HUES6 (cell line): Measurements from ENCODE around the gene FBXL12.

ENCODE experiments used
- H3K27ac ChIP-seq: 2 replicates; pipeline ENCODE4 v1.7.0; 2013; ENCODE audit warnings: low read depth, mild to moderate bottlenecking, low read length, inconsistent platforms
- H3K27me3 ChIP-seq: 2 replicates; pipeline ENCODE4 v1.6.1; 2013; ENCODE audit warnings: low read length; ENCODE audit not compliant: control insufficient read depth, insufficient read depth
- H3K36me3 ChIP-seq: 2 replicates; pipeline ENCODE4 v1.6.1; 2013; ENCODE audit warnings: low read length; ENCODE audit not compliant: control insufficient read depth, insufficient read depth
- H3K4me1 ChIP-seq: 2 replicates; pipeline ENCODE4 v1.6.1; 2013; ENCODE audit warnings: low read length; ENCODE audit not compliant: control insufficient read depth, insufficient read depth
- H3K4me3 ChIP-seq: 2 replicates; pipeline ENCODE4 v1.5.1; 2013; ENCODE audit warnings: low read depth, low read length
- H3K9ac ChIP-seq: one replicate; pipeline ENCODE4 v1.6.1; 2013; ENCODE audit warnings: mild to moderate bottlenecking, low read length
- H3K9me3 ChIP-seq: 2 replicates; pipeline ENCODE4 v1.6.1; 2013; ENCODE audit warnings: low read depth, low read length; ENCODE audit not compliant: control insufficient read depth, insufficient read depth

Gene FBXL12, protein sequence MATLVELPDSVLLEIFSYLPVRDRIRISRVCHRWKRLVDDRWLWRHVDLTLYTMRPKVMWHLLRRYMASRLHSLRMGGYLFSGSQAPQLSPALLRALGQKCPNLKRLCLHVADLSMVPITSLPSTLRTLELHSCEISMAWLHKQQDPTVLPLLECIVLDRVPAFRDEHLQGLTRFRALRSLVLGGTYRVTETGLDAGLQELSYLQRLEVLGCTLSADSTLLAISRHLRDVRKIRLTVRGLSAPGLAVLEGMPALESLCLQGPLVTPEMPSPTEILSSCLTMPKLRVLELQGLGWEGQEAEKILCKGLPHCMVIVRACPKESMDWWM

GRCh38 chr19:9818734-9819595 lies at the start of gene FBXL12:
Gene FBXL12 (minus strand): TSS chr19:9819079. CDS start chr19:9818813, 266 bp downstream.
- H3K4me3 ChIP-seq: peak within 1 kb of the TSS; percentile 91
- H3K9me3 ChIP-seq: peaks cover 6% of the 10 kb centered on the region
- peaks cover 5% of the 10 kb centered on the region for H3K4me1 ChIP-seq
- peak within 1 kb of the TSS; percentile 83 for H3K27ac ChIP-seq
- H3K36me3 ChIP-seq: peaks cover 5% of the 10 kb centered on the region
- no peaks in the 10 kb centered on the region for H3K27me3 ChIP-seq
- H3K9ac ChIP-seq: peak within 1 kb of the TSS; percentile 88

DNA sequence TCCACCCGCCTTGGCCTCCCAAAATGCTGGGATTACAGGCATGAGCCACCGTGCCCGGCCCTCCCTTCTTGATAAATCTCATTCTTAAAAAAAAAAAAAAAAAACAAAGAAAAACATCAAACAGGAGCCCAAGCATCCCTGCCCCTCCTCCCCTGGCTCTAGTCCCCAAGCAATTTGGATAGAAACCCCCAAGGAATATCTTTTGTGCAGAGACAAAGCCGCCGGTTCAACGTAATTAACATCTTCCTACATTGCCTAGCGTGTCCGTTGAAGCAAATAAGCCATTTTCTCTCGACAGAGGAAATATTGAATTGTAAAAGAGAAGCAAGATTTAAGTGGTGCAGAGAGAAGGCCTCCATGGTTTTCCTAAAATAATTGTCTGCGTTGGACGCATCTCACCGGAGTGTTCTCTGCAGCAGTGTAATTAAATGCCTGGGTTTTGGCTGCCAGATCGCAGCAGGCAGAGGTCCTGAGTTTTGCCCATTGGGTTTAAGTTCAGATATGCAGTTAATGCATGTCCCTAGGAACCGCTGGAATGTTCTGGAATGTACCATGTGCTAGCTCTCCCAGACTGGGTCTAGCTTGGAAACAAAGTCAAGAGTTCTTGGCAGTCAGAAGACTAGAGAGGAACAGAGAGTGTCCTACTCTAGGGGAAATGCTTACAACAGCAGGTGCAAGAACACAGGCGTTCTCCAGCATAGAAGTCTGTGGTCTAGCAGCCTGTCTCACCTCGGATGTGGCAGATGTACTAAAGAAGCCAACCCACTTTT lies 47.0 kb upstream of the FBXL12 start:
- H3K9ac ChIP-seq: no peak overlapping the region

GRCh38 chr19:9863759-9864158 lies 44.9 kb upstream of the FBXL12 start:
- Histone ChIP-seq H3K4me3 (no peak overlapping the region), H3K9me3 (no peaks in the 10 kb centered on the region), H3K27ac (no peak overlapping the region), H3K36me3 (peaks cover 7% of the 10 kb centered on the region; the same call in 1 of the 2 replicates), H3K4me1 (no peaks in the 10 kb centered on the region), H3K27me3 (no peaks in the 10 kb centered on the region), H3K9ac (no peak overlapping the region)

More for the DNA sequence above, 47.0 kb upstream of the FBXL12 start:
- H3K27me3 ChIP-seq: no peaks in the 10 kb centered on the region
- 0 out of 2 replicates have a peak, but pooled peaks cover 2% of the 10 kb centered on the region for H3K36me3 ChIP-seq
- H3K27ac ChIP-seq: no peak overlapping the region
- H3K4me3 ChIP-seq: no peak overlapping the region
- no peaks in the 10 kb centered on the region for H3K4me1 ChIP-seq
- H3K9me3 ChIP-seq: no peaks in the 10 kb centered on the region

DNA sequence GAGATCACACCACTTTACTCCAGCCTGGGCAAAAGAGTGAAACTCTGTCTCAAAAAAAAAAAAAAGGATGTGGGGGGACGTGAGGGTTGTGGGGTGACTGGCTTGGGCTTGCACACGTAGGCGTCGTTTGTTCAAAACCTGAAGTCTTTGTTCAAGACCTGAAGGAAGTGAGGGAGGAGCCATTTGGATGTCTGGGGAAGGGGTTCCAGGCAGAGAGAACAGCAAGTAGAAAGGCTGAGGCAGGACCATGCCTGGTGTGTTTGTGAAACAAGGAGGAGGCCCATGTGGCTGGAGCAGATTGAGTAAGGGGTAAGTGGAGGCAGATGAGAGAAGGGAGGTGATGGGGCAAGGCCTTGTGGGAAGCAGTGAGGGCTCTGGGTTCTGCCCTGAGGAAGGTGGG lies 44.1 kb upstream of the FBXL12 start:
- Histone ChIP-seq H3K36me3 (peaks cover 7% of the 10 kb centered on the region; the same call in 1 of the 2 replicates), H3K9ac (no peak overlapping the region), H3K4me1 (no peaks in the 10 kb centered on the region), H3K27me3 (no peaks in the 10 kb centered on the region), H3K9me3 (no peaks in the 10 kb centered on the region), H3K27ac (no peak overlapping the region), H3K4me3 (no peak overlapping the region)

GRCh38 chr19:9861503-9861902 lies 42.6 kb upstream of the FBXL12 start:
- no peaks in the 10 kb centered on the region for H3K4me1 ChIP-seq
- no peak overlapping the region for H3K27ac ChIP-seq
- H3K4me3 ChIP-seq: no peak overlapping the region
- no peaks in the 10 kb centered on the region for H3K27me3 ChIP-seq
- H3K9me3 ChIP-seq: no peaks in the 10 kb centered on the region
- peaks cover 17% of the 10 kb centered on the region for H3K36me3 ChIP-seq
- no peak overlapping the region for H3K9ac ChIP-seq

DNA sequence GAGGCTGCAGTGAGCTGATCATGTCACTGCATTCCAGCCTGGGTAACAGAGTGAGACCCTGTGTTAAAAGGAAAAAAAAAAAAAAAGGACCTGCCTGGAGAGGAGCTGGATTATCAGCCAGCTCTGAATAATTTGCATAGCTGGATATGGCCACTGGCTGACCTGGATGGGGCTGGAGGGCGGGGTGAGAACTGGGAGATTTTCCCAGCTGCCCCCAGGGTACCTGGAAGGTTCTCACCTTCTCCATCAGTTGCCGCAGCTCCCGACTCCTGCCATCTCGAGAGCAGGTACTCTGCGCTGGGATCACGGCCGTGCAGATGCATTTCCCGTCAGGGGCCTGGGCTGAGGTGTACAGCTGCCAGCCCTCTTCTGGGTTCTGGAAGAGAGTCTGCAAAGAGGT lies 41.5 kb upstream of the FBXL12 start:
- peaks cover 20% of the 10 kb centered on the region for H3K36me3 ChIP-seq
- no peaks in the 10 kb centered on the region for H3K27me3 ChIP-seq
- no peaks in the 10 kb centered on the region for H3K9me3 ChIP-seq
- H3K4me3 ChIP-seq: no peak overlapping the region
- no peak overlapping the region for H3K9ac ChIP-seq
- H3K4me1 ChIP-seq: no peaks in the 10 kb centered on the region
- no peak overlapping the region for H3K27ac ChIP-seq

GRCh38 chr19:9858766-9859165 lies 39.9 kb upstream of the FBXL12 start:
- Histone ChIP-seq H3K9me3 (no peaks in the 10 kb centered on the region), H3K9ac (no peak overlapping the region), H3K4me1 (no peaks in the 10 kb centered on the region), H3K36me3 (peaks cover 27% of the 10 kb centered on the region), H3K27me3 (no peaks in the 10 kb centered on the region), H3K4me3 (no peak overlapping the region), H3K27ac (no peak overlapping the region)

- no peak overlapping the region for H3K9ac ChIP-seq
- no peaks in the 10 kb centered on the region for H3K4me1 ChIP-seq
- H3K27ac ChIP-seq: no peak overlapping the region
- no peaks in the 10 kb centered on the region for H3K9me3 ChIP-seq
- H3K4me3 ChIP-seq: no peak overlapping the region
- peaks cover 25% of the 10 kb centered on the region for H3K36me3 ChIP-seq
- no peaks in the 10 kb centered on the region for H3K27me3 ChIP-seq
These were observed 39.3 kb upstream of the FBXL12 start for GRCh38 chr19:9857920-9858746.

DNA sequence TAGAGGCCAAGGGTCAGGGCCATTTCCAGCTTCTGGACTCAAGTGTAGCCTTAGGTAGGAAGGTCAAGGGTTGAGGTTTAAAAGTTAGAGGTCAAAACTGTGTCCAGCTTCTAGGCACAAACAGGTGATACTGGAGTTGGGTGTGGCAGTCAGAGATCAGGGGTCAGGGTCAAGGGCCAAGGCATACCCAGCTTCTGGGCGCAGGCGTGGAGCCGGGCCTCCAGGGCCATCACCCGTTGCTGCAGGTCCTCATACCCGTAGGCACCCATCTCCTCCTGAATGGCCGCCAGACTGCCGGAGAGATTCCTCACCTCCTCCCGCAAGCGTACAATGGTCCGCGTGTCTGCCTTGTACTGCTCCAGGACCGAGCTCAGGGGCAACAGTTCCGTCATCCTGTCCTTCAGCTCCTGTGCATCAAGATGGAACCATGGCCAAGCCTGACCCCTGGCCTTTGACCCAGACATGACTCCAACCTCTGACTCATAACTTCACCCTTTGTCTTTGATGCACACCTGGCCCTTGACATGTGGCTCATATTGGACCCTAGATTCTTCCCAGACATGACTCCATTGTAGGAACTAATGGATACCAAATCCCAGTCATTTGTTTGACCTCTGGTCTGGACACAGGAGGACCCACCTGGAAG lies 38.3 kb upstream of the FBXL12 start:
- H3K4me3 ChIP-seq: no peak overlapping the region
- no peaks in the 10 kb centered on the region for H3K27me3 ChIP-seq
- peaks cover 24% of the 10 kb centered on the region for H3K36me3 ChIP-seq
- H3K27ac ChIP-seq: no peak overlapping the region
- no peak overlapping the region for H3K9ac ChIP-seq
- no peaks in the 10 kb centered on the region for H3K9me3 ChIP-seq
- H3K4me1 ChIP-seq: no peaks in the 10 kb centered on the region

DNA sequence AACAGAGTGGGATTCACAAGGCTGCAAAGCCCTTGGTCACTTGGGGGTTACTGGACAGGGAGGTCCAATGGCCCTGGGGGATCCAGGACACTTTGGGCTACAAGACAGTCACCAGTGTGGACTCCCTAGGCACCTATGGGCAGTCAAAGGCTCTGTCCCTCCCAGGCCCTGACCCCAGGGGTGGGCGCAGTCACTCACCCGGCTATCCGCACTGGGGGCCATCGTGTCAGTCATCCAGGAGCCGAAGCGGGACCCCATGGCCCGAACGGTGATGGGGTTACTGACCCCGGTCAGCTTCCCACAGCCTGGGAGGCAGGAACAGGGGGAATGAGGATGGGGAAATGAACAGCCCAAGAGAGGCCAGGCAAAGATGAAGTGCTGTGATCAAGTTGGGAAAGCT lies 37.7 kb upstream of the FBXL12 start:
- Histone ChIP-seq H3K36me3 (peaks cover 26% of the 10 kb centered on the region), H3K9me3 (no peaks in the 10 kb centered on the region), H3K9ac (no peak overlapping the region), H3K27ac (no peak overlapping the region), H3K4me3 (no peak overlapping the region), H3K27me3 (no peaks in the 10 kb centered on the region), H3K4me1 (no peaks in the 10 kb centered on the region)
